HG03457 (cell line): ENCODE measurements around the gene RCAN1.

Source experiments
- ATAC-seq: cut with Tn5 transposase; IDR thresholded peaks from one replicate; pipeline ENCODE4 v1.9.1; 2021; ENCODE audit warnings: moderate number of reproducible peaks; ENCODE audit not compliant: unreplicated experiment

RCAN1 gene

GRCh38 chr21:34614628-34615486 is at the start of gene RCAN1:
TSS of gene RCAN1 (minus strand) at chr21:34615113. CDS start at chr21:34615011, 102 bp downstream.
- peak; percentile 95 for ATAC-seq

- no peak for ATAC-seq
These were observed 46.9 kb upstream of the RCAN1 start for GRCh38 chr21:34661848-34662247.

- ATAC-seq = no peak
These were observed 38.6 kb upstream of the RCAN1 start for GRCh38 chr21:34653522-34653921.

GRCh38 chr21:34651642-34652041 is 36.7 kb upstream of the RCAN1 start:
- no peak for ATAC-seq

- no peak for ATAC-seq
These were observed 36.0 kb upstream of the RCAN1 start for GRCh38 chr21:34650861-34651431.

DNA sequence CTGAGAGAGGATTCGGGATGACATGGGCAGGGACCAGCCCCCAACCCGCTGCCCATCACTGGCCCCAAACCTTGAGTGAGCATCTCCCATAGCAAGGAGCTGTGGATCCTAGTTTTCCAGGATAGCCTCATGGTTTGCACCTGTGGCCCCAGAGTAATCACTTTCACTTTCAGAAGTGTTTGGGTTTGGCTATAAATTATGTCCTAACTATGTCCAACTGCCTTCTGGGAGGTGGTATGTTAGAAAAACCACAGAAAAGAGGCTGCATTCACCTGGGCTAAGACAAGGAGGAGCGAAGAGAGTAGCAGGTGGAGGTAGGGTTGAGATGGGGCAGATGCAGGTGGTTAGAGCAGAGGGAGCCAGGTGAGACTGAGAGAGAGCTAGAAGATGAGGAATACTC is 34.5 kb upstream of the RCAN1 start:
- no peak for ATAC-seq

DNA sequence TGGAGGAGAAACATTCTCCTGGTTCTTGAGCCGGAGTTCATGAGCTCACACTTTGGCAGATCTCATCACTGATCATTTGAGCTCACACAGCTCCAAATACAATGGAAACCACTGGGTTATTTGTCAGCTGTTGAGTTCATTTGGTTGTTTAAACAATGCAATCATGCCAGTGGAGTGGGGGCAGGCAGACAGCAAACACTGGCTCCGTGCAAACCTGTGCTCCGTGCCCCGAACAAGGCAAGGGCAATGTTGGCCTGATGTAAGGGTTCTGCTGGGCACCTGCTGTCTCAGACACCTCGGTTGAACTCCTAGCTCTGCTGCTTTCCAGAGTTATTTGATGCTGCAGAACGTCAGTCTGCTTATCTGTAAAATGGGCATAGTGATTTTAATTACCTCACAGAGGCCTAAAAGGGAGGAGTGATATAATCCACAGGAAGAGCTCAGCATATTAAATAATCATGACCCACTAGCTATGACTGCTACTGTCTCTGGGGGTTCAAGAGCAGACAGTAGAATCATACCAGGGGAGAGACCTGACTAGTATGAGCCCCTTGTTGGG is 33.9 kb upstream of the RCAN1 start:
- ATAC-seq = no peak

DNA sequence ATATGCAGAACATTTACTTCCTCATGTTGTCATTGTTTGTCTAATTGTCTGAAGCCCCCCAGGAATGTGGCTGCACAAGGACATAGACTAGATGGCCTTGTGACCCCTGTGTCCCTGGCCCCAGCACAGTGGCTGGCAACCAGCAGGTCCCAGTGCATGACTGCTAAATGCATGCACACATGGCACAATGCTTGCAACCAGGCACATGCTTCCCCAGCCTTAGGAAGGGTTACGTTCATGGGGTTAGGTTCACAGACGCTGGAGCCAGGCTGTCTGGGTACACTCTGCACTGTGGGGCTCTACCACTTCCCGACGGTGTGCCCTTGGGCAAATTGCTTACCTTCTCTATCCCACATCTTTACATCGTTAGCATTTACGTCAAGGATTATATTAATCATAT is 32.6 kb upstream of the RCAN1 start:
- ATAC-seq = no peak

DNA sequence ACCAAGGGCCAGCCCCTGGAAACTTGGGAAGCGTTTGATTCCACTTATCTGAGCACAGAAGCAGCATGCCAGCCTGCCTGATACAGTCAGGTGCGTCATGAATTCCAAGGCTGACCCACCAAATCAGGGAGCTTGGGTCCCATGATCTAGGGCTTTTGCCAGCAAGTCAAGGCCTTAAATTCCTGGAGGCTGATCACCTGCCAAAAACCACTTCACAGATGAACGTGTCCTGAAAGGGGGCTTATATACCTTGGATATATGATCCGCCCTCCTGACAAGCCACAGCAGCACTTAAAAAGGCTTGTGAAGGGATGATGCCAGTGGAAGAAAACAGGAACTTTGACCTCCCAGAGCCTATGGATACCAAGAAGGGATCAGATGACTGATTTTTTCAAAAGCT is 29.9 kb upstream of the RCAN1 start:
- no peak for ATAC-seq

- peak; percentile 60 for ATAC-seq
These were observed 27.5 kb upstream of the RCAN1 start for GRCh38 chr21:34642211-34643075.

GRCh38 chr21:34640858-34641257 is 25.9 kb upstream of the RCAN1 start:
- no peak for ATAC-seq

DNA sequence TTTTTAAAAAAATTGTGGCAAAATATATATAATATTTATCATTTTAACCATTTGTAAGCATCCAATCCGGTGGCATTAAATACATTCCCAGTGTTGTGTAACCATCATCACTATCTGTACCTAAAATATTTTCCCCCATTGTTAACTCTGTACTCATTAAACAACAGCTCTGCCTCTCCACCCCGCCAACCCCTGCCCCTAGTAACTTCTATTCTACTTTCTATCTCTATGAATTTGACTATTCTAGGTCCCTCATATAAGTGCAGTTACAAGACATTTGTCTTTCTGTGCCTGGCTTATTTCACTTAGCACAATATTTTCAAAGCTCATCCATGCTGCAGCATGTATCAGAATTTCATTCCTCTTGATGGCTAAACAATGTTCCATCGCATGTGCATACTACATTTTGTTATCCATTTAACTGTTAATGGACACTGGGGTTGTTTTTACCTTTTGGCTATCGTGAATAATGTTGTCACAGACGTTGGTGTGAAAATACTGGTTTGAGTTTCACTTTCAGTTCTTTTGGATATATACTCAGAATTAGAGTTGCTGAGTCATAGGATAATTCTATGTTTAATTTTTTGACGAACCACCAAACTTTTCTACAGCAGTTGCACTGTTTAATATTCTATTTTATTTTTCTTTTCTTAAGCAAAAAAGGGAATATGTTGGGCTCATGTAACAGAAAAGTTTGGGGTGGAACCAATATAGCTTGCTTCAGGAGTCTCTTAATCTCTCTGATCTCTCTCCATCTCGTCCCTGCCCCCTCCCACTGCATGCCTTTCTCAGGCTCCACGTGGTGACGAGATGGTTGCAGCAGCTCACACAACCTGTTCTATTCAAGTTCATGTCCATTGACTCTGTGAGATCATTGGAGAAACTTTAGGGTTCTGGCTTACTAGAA is 25.2 kb upstream of the RCAN1 start:
- ATAC-seq = no peak

DNA sequence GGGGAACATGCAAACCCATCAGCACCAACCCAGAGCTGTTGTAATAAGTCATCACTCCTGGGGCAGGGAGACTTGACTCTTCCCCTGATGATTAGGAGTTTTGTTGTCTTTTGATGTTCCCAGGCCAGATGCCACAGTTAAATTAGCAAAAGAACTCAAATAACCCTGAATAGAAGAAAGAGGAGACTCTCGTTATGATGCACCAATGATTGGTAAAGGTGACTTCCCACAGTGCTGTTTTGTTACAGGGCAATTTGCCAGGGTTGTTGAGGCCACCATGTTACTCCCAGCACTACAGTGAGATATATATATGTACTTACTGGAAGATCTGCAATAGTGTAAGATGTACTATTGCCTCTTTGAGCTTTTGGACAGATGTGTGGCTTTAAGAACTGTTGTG is 24.3 kb upstream of the RCAN1 start:
- ATAC-seq = no peak

DNA sequence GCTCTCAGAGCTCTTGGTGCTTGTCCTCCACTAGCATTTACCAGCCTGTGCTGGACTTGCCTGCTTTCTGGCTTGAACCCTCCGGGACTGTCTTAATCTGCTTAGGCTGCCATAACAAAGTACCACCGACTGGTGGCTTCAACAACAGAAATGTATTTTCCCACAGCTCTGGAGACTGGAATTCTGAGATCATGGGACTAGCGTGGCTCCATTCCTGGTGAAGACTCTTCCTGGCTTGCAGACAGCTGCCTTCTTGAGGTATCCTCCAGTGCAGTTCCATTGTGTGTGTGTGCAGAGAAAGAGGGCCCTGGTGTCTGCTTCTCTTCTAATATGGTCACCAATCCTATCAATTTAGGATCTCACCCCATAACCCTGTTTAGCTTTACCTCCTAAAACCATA is 22.0 kb upstream of the RCAN1 start:
- no peak for ATAC-seq

GRCh38 chr21:34635307-34635706 is 20.4 kb upstream of the RCAN1 start:
- ATAC-seq = no peak

DNA sequence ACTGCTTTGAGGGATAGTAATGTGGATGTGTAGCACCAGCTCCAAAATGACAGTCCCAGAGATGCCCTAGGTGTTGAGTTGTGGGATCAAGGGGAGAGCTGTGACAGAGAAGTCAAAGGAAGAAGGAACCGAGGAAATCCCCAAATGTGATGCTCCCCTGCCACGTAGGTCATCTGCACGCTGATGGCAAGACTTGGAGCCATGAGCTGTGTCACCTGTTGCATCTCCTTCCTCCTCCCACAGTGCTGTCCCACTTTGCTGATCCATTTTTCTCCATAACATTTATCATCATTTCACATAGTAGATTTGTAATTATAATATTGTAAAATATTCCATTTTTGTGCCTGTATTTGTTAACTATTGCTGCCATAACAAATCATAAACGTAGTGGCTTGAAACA is 17.6 kb upstream of the RCAN1 start:
- no peak for ATAC-seq

DNA sequence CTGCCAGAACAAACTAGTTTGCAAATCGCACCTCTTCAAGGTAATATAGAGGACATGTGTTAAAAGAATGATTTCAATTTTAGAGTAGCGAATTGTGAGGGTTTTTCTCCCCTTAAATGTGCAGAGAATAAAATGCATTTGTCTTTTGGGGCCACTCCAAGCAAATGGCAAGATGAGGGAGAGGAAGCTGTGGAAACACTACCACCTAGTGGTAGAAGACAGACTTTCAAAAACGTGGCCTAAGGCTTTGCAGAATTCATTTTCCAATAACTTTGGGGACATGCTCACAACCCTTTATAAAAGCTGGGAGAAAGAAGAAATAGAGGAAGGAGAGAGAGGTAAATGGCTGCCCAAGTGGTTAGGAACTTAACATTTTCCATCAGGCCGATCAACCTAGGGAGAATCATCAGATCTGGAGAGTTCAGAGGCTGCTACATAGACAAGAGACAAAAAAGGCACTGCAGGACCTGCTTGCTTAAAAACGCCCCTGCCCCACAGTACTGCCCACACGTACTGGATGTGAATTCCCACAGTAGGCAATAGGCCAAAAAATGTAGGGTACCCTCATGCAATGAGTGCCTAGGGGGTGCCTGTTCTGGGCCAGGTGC is 15.7 kb upstream of the RCAN1 start:
- no peak for ATAC-seq

- no peak for ATAC-seq
These were observed 11.2 kb upstream of the RCAN1 start for GRCh38 chr21:34626131-34626530.

GRCh38 chr21:34625030-34625593 is 10.2 kb upstream of the RCAN1 start:
- ATAC-seq = no peak

GRCh38 chr21:34623516-34623915 is 8.6 kb upstream of the RCAN1 start:
- no peak for ATAC-seq
